Endodermal cell (in vitro differentiated cells): ENCODE measurements around the gene AGPS. TPM values are rescaled to one million over a fixed set of nuclear protein-coding genes. Genes with fewer than 3 reads are reported as not detected.

Experiments
- DNase-seq: peaks from one replicate; pipeline ENCODE4 v3.0.0-alpha.2; 2017
- H3K27ac ChIP-seq: 2 replicates; pipeline ENCODE4 v1.5.1; 2013; ENCODE audit warnings: mild to moderate bottlenecking, low read depth, low read length, moderate library complexity
- H3K27me3 ChIP-seq: 2 replicates; pipeline ENCODE4 v1.6.1; 2013; ENCODE audit warnings: mild to moderate bottlenecking, low read length, moderate library complexity; ENCODE audit not compliant: insufficient read depth, control insufficient read depth, poor library complexity, severe bottlenecking
- H3K36me3 ChIP-seq: 2 replicates; pipeline ENCODE4 v1.7.0; 2013; ENCODE audit warnings: mild to moderate bottlenecking, low read length, moderate library complexity; ENCODE audit not compliant: control insufficient read depth, insufficient read depth
- H3K4me1 ChIP-seq: one replicate; pipeline ENCODE4 v1.7.0; 2013; ENCODE audit warnings: low read length; ENCODE audit not compliant: control insufficient read depth, insufficient read depth
- H3K4me3 ChIP-seq: 2 replicates; pipeline ENCODE4 v1.5.1; 2013; ENCODE audit warnings: mild to moderate bottlenecking, low read length, moderate library complexity
- H3K9ac ChIP-seq: 2 replicates; pipeline ENCODE4 v1.6.1; 2013; ENCODE audit warnings: mild to moderate bottlenecking, low read length, moderate library complexity; ENCODE audit not compliant: poor library complexity, severe bottlenecking; ENCODE audit errors: extremely low read depth
- H3K9me3 ChIP-seq: 2 replicates; pipeline ENCODE4 v1.6.1; 2013; ENCODE audit warnings: mild to moderate bottlenecking, low read length, moderate library complexity; ENCODE audit not compliant: control insufficient read depth
- H3K27ac Mint-ChIP-seq: 2 replicates; pipeline ENCODE4 v1.8.0; 2020; ENCODE audit warnings: mixed read lengths
- H3K27me3 Mint-ChIP-seq: 2 replicates; pipeline ENCODE4 v1.8.0; 2021; ENCODE audit warnings: mild to moderate bottlenecking, mixed read lengths; ENCODE audit not compliant: insufficient read depth
- H3K36me3 Mint-ChIP-seq: 2 replicates; pipeline ENCODE4 v1.8.0; 2020; ENCODE audit warnings: low read depth, mixed read lengths
- H3K4me1 Mint-ChIP-seq: 2 replicates; pipeline ENCODE4 v1.8.0; 2020; ENCODE audit warnings: mixed read lengths
- H3K4me3 Mint-ChIP-seq: 2 replicates; pipeline ENCODE4 v1.8.0; 2020; ENCODE audit warnings: mild to moderate bottlenecking, moderate library complexity, mixed read lengths
- H3K9me3 Mint-ChIP-seq: 2 replicates; pipeline ENCODE4 v1.8.0; 2020; ENCODE audit warnings: mild to moderate bottlenecking, mixed read lengths
- CTCF ChIP-seq: fragments of 200-600 bp; sonication (generic); conservative IDR thresholded peaks from 2 replicates; pipeline ENCODE4 v1.5.0; 2021; ENCODE audit warnings: antibody characterized with exemption, mild to moderate bottlenecking
- WGBS, 2 experiments: methylation state at CpG; one replicate each; pipeline versions ENCODE4 v1.1.5 to v1.1.7; 2013; ENCODE audit warnings: missing lambda C conversion rate in 2 of 2, mixed read lengths in 1 of 2; ENCODE audit not compliant: insufficient coverage in 1 of 2, insufficient read length in 1 of 2; 5-methylcytosine and 5-hydroxymethylcytosine counted together
- total RNA-seq, 2 donors: library from RNA; stranded (reverse); fragmentation: NEBNext Ultra II Directional in 1 of 2; extraction: Animal tissue kit (Norgen Biotek cat#: 25700) in 1 of 2; gene quantifications; 2 replicates in 1 of 2; 3 replicates in 1 of 2; pipeline ENCODE4 v1.2.1, GENCODE V29; 2021

AGPS gene
- total RNA-seq, 2 donors from 2014 or later = 76.8 to 86.1 TPM

DNA sequence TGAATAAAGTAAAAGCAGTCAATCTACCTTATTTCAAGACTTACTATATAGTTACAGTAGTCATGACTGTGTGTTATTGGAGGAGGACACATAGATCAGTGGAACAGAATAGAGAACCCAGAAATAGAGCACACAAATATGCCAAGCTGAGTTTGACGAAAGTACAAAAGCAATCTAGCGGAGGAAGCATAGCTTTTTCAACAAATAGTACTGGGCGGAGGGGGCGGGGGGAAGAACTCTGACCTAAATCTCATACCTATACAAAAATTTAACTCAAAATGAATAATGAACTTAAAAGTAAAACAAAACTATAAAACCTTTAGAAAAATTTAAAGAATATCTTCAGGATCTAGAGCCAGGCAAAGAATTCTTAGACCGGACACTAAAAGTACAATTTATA is 139.1 kb downstream of the AGPS start:
- no peak for TF ChIP-seq CTCF
- Histone ChIP-seq H3K9ac (no peak overlapping the region), H3K36me3 (peaks cover 25% of the 10 kb centered on the region), H3K9me3 (no peaks in the 10 kb centered on the region), H3K27me3 (no peaks in the 10 kb centered on the region), H3K4me1 (peaks cover 7% of the 10 kb centered on the region), H3K4me3 (no peak overlapping the region), H3K27ac (no peak overlapping the region)
- no peaks in the 10 kb centered on the region for H3K9me3 Mint-ChIP-seq
- WGBS, 2 experiments = 95 to 100% methylated on average over 2 to 5 of the region's 5 CpGs
- H3K27me3 Mint-ChIP-seq = no peaks in the 10 kb centered on the region
- no peak overlapping the region for H3K27ac Mint-ChIP-seq
- peaks cover 14% of the 10 kb centered on the region for H3K36me3 Mint-ChIP-seq
- H3K4me1 Mint-ChIP-seq = peaks cover 39% of the 10 kb centered on the region
- H3K4me3 Mint-ChIP-seq = no peak overlapping the region
- no peak for DNase-seq

GRCh38 chr2:177532567-177532966 is 140.0 kb downstream of the AGPS start:
- peaks cover 7% of the 10 kb centered on the region for H3K4me1 ChIP-seq
- no peak overlapping the region for H3K9ac ChIP-seq
- no peaks in the 10 kb centered on the region for H3K9me3 ChIP-seq
- no peaks in the 10 kb centered on the region for H3K9me3 Mint-ChIP-seq
- H3K36me3 ChIP-seq = peaks cover 23% of the 10 kb centered on the region
- no peak for TF ChIP-seq CTCF
- peaks cover 42% of the 10 kb centered on the region for H3K4me1 Mint-ChIP-seq
- no peak overlapping the region for H3K4me3 ChIP-seq
- no peak overlapping the region for H3K4me3 Mint-ChIP-seq
- H3K27ac ChIP-seq = no peak overlapping the region
- no peaks in the 10 kb centered on the region for H3K27me3 Mint-ChIP-seq
- WGBS, 2 experiments = 94 to 100% methylated on average over 1 of the region's 1 CpG
- no peak for DNase-seq
- H3K36me3 Mint-ChIP-seq = peaks cover 11% of the 10 kb centered on the region
- no peak overlapping the region for H3K27ac Mint-ChIP-seq
- H3K27me3 ChIP-seq = no peaks in the 10 kb centered on the region

- Histone ChIP-seq H3K9ac (no peak overlapping the region), H3K4me1 (peaks cover 7% of the 10 kb centered on the region), H3K27ac (no peak overlapping the region), H3K36me3 (peaks cover 22% of the 10 kb centered on the region), H3K27me3 (no peaks in the 10 kb centered on the region), H3K9me3 (no peaks in the 10 kb centered on the region), H3K4me3 (no peak overlapping the region)
- Mint-ChIP-seq H3K4me3 (no peak overlapping the region), H3K36me3 (peaks cover 13% of the 10 kb centered on the region), H3K27me3 (no peaks in the 10 kb centered on the region), H3K27ac (no peak overlapping the region), H3K4me1 (peaks cover 43% of the 10 kb centered on the region), H3K9me3 (no peaks in the 10 kb centered on the region)
- TF ChIP-seq CTCF = no peak
- DNase-seq = no peak
Measured at GRCh38 chr2:177533253-177533652, 140.7 kb downstream of the AGPS start.
